ENCODE data around the gene ACOXL. TPM values are rescaled to one million over a fixed set of nuclear protein-coding genes. Genes with fewer than 3 reads are reported as not detected.

ACOXL gene
- total and polyA plus RNA-seq, 12 donors: 0.05 to 0.19 (median 0.12) TPM; not detected in 8

- TF ChIP-seq POLR2A (IDR thresholded peaks at IDR 0.05) (no peak), CTCF (IDR thresholded peaks at IDR 0.05) (no peak)
These were observed 422.4 kb downstream of the ACOXL start for GRCh38 chr2:111154758-111155157.

GRCh38 chr2:111155610-111156009 lies 423.2 kb downstream of the ACOXL start:
- peaks cover 0 to 5% of the 10 kb centered on the region in 2 donors for H3K4me1 ChIP-seq (replicated peaks in 1 of 2)
- no peak for DNase-seq
- H3K4me3 ChIP-seq: no peak overlapping the region
- intact Hi-C loops (cut with DNase I): no loop called here
- TF ChIP-seq POLR2A (IDR thresholded peaks at IDR 0.05) (no peak), CTCF (IDR thresholded peaks at IDR 0.05) (no peak)
- WGBS, 4 donors: 74 to 91% (median 78%) methylated on average over 1 of the region's 1 CpG
- no peaks in the 10 kb centered on the region for H3K27me3 ChIP-seq
- H3K9me3 ChIP-seq (replicated peaks in 1 of 3): no peaks in the 10 kb centered on the region
- peaks cover 0 to 12% of the 10 kb centered on the region in 2 donors for H3K36me3 ChIP-seq (replicated peaks in 1 of 2)
- H3K27ac ChIP-seq: no peak overlapping the region

More at GRCh38 chr2:111154758-111155157, 422.4 kb downstream of the ACOXL start:
- intact Hi-C loops (cut with DNase I): no loop called here
- Histone ChIP-seq H3K4me3 (no peak overlapping the region), H3K9me3 (replicated peaks in 1 of 3) (no peaks in the 10 kb centered on the region), H3K4me1 (replicated peaks in 1 of 2) (peaks cover 0 to 5% of the 10 kb centered on the region in 2 donors), H3K36me3 (replicated peaks in 1 of 2) (peaks cover 0 to 12% of the 10 kb centered on the region in 2 donors), H3K27me3 (no peaks in the 10 kb centered on the region), H3K27ac (no peak overlapping the region)
- no peak for DNase-seq
- 96 to 100% (median 98%) methylated on average over 6 of the region's 6 CpGs for WGBS, 4 donors

GRCh38 chr2:111156529-111156928 lies 424.2 kb downstream of the ACOXL start:
- 92 to 97% (median 94%) methylated on average over 8 of the region's 8 CpGs for WGBS, 4 donors
- Histone ChIP-seq H3K27me3 (no peaks in the 10 kb centered on the region), H3K36me3 (replicated peaks in 1 of 2) (peaks cover 0 to 12% of the 10 kb centered on the region in 2 donors), H3K9me3 (replicated peaks in 1 of 3) (no peaks in the 10 kb centered on the region), H3K27ac (no peak overlapping the region), H3K4me3 (no peak overlapping the region), H3K4me1 (replicated peaks in 1 of 2) (peaks cover 0 to 5% of the 10 kb centered on the region in 2 donors)
- no peak for DNase-seq
- intact Hi-C loops (cut with DNase I): no loop called here
- TF ChIP-seq CTCF (IDR thresholded peaks at IDR 0.05) (no peak), POLR2A (IDR thresholded peaks at IDR 0.05) (no peak)

GRCh38 chr2:111157071-111157661 lies 424.8 kb downstream of the ACOXL start:
- no peaks in the 10 kb centered on the region for H3K27me3 ChIP-seq
- intact Hi-C loops (cut with DNase I): no loop called here
- TF ChIP-seq POLR2A (IDR thresholded peaks at IDR 0.05) (no peak), CTCF (IDR thresholded peaks at IDR 0.05) (no peak)
- no peak overlapping the region for H3K4me3 ChIP-seq
- H3K36me3 ChIP-seq (replicated peaks in 1 of 2): peaks cover 0 to 9% of the 10 kb centered on the region in 2 donors
- no peak for DNase-seq
- H3K27ac ChIP-seq: no peak overlapping the region
- H3K4me1 ChIP-seq (replicated peaks in 1 of 2): peaks cover 0 to 4% of the 10 kb centered on the region in 2 donors
- WGBS, 4 donors: 87 to 90% (median 88%) methylated on average over 5 of the region's 5 CpGs
- no peaks in the 10 kb centered on the region for H3K9me3 ChIP-seq (replicated peaks in 1 of 3)
